ENCODE results near the gene GBF1.
"Not testable (repeated sequence)": the region's sequence is repeated elsewhere in the genome, so short reads cannot be mapped to it uniquely, and the experiment has no call there.

GBF1 gene

DNA sequence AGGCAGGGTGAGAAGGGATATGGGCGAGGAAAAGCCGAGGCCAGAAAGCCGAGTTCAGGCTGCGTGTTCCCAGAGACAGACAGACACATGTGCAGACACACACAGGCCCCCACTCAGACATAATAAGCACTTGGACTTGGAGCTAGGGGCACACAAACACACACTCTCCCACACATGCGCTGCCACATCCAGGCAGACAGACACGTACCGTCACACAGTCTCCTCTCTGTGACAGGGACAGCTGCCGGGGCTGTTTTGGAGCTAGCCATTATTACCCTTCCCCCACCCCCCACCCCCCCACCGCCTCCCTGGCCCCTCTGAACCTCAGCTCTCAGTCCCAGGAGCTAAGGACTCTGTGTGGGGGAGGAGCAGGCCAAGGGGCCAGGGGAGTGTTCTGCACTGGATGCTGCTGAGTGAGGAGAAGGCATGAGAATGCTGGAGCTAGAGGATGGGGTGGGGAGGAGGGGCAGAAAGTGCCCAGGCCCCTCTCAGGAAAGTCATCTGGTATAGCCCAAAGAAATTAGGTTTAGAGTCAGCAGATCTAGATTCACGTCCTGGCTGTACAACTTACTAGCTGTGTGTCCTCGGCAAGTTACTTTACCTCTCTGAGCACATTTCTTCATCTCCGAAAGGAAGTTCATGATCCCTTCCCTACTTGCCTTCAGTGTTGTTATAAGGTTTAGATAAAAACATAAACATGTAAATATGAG is 10.3 kb upstream of the GBF1 start:
- DNase-seq = no peak

DNA sequence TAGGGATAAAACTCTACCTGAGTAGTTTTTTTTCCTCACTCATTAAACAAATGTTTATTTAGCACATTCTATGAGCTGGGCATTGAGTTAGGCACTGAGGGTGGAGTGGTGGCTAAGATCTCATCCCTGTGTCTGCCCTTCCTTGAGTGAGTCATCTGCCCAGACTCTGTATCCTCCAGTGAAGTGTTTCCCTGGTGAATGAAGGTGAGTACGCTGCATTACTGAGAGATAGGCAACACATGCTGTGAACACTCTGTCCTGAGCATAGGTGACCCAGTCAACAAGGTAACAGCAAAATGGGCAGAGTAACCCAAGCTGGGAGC is 9.8 kb upstream of the GBF1 start:
- DNase-seq = no peak

DNA sequence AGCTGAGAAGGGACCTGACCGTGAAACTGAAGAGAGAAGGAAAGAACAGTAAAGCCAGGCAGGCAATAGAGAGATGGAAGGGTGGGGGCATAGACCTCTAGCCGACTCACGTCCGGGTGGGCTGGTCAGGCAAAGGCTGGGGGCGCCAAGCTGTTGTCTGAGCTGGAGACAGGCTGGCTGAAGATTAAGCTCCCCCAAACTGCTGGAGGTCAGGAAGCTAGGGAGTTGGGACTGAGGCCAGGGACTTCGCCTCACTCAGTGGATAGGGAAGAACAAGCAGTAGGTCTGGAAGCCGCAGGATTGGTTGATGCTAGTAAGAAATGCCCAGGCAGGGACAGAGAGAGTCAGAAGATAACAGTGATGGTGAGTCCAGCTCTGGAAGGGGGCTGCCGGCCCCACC is 9.3 kb upstream of the GBF1 start:
- no peak for DNase-seq

- DNase-seq = no peak
Measured at GRCh38 chr10:102237711-102238252, 7.5 kb upstream of the GBF1 start.

DNA sequence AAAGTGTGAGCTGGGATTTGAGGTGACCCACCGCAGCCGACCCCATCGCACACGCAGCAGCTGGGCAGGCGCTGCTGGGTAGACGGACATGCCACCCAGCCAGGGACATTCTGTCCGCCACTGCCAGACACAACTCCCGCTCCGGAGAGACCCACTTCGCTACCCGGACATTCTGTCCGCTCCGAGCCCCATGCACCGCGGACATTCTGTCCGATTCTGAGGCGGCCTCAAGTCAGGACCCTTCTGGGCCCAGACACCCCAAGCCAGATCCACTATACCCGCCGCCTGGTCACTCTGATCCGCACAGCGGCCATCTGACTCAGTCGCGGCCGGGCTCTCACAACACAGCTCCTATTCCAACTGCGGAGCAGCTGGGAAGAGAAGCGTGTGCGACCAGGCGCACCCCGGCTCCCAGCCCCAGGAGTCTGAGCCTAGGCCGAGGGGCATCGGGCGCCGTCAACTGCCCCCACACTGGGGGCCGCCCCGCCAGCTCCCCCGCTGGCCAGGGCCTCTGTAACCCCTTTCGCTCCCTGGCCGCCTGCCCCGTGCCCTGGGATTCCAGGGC is 4.8 kb upstream of the GBF1 start:
- no peak for DNase-seq

DNA sequence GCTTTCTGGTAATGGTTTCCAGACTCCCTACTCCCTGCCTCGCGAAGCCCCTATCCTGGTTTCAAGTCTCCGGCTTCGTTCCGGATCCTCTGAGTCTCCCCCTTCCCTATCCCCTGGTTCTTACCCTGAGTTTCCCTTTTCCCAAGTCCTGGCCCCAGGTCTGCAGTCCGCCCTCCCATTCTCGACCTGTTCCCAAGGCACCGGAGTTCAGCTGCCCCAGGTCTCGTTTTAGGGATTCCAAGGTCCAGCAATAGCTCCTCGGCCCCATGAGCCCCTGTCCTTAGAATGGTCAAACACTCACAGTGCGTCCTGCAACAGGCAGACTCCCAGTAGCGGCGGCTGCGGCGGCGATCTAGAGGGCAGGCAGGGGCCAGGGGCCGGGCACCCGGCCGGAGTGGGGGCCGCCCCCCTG is 4.3 kb upstream of the GBF1 start:
- DNase-seq = no peak

DNA sequence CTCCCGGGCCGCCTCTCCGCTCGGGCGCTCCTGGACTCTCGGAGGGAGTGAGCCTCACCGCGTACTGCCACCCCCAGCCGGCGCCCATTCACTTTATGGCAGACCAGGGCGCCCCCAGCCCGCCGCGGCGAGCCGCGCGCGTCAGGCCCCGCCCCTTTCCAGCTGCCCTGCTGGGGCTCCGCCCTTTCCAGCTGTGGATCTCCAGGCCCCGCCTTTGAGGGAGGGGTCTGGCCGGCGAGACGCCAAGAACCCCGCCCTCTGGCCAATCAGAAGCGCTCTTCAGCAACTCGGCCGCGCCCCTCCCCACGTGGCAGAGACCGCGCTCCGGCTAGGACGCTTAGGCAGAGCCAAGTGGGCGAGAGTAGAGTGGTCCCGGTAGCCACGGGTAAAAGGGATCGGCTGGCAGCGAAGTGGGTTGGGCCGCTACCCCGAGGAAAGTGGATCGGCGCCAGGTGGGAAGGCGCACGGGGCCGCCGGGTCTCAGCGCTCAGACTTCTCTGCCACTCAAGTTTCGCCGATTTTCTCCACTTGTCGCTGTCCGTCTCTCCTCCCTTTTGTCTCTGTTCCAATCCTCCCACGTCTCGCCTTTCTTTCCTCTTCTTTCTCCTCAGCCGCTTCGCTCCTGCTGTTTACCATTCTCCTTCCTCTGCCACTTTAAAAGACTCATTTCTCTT is 3.8 kb upstream of the GBF1 start, which contains the start of gene PITX3:
TSS of gene PITX3 (minus strand) at position 69 of the 674 bp plus-strand sequence. CDS start 9,432 bp downstream, outside the sequence.
- DNase-seq = peak; percentile 93

DNA sequence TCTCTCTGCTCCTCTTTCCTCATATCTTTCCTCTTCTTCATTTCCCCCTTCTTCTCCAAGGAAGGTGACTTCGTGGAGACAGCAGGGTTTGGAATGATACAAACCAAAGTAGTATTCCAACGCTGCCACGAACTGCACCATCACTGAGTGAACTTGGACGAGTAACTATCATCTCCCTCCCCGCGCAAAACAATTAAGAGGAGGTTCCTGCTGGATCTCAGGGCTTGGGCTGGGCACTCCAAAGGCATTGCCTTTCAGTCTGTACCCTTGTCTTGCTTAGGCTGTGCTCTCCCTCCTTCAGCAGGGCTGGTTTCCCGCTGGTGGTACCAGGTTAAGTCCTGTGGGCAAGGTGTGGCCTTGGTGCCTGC is 3.2 kb upstream of the GBF1 start:
- no peak for DNase-seq

GRCh38 chr10:102243309-102243708 is 2.0 kb upstream of the GBF1 start:
- no peak for DNase-seq

- no peak for DNase-seq
Measured at GRCh38 chr10:102245932-102246251, 560 bp downstream of the GBF1 start.

GRCh38 chr10:102246261-102246660 is 929 bp downstream of the GBF1 start:
- no peak for DNase-seq

- DNase-seq = no peak
Measured at GRCh38 chr10:102247734-102248133, 2.4 kb downstream of the GBF1 start.

DNA sequence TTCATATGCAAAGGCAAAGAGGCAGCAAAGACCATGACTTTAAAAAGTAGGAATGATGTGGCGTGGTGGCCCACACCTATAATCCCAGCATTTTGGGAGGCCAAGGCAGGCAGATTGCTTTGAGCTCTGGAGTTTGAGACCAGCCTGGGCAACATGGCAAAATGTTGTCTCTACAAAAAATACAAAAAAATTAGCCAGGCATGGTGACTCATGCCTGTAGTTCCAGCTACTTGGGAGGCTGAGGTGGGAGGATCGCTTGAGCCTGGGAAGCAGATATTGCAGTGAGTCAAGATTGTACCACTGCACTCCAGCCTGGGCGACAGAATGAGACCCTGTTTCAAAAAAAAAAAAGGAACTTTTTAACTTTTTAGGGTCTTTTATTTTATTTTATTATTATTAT is 7.2 kb downstream of the GBF1 start:
- DNase-seq = not testable (repeated sequence)

DNA sequence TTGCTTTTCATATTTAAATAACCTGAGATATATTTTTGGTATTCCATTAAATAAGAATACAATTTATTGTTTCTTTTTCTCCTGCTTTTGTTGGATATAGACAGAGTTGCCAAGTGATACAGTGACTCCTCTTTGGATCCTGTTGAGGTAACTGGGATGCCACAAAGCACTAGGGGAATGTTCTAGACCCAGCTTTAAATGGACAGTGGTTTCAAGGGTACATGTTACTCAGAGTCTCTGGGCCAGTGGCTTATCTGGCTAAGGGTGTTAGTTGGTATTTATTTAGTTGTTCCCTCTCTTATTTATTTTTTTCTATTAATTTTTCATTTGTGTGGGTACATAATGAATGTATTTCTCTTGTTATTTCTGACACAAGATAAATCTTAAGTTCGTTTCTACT is 9.1 kb downstream of the GBF1 start:
- no peak for DNase-seq

DNA sequence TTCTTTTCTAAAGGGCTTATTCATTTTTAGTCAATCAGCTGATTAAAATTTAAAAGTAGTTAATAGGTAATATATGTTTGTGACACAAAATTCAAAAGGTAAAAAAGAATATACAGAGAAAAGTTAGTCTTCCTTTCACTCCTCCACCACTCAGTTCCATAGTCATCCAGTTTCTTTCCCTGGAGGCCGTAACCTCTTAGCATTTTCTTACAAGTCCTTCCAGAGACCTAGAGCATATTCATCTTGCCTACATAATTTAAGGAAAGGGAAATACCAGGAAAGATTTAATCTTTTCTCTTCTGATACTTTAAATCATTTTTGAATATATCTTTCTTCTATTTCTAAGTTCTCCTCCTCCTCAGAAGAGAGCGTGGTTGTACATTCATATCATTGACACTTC is 10.1 kb downstream of the GBF1 start:
- no peak for DNase-seq

DNA sequence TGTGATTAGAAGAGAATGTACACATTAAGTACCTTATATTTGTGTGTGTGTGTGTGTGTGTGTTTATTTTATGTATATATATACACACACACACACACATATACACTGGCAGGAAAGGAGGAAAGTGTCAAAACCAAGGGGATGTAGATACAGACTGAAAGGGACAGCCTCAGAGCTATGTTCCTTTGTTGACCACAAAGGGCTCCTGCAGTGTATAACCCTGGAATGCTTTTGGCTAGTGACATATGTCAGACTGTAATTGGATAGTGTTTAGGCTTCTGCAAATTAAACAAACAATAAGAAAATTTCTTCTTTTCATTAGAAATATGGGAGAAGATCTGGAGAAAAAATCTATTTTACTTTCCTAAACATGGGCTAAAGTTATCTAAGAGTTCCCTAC is 15.9 kb downstream of the GBF1 start:
- no peak for DNase-seq

DNA sequence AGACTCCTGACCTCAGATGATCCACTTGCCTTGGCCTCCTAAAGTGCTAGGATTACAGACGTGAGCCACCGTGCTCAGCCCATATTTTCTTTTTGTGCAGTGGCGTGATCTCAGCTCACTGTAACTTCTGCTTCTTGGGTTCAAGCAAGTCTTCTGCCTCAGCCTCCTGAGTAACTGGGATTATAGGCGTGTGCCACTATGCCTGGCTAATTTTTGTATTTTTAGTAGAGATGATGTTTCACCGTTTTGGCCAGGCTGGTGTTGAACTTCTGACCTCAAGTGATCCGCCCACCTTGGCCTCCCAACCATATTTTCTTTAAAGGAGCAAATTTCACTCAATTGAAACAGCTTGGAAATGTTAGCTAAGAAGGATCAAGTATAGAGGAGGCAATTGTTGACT is 16.5 kb downstream of the GBF1 start:
- DNase-seq = no peak

- no peak for DNase-seq
Measured at GRCh38 chr10:102262744-102263370, 17.5 kb downstream of the GBF1 start.

- DNase-seq = no peak
Measured at GRCh38 chr10:102264371-102264770, 19.0 kb downstream of the GBF1 start.

- no peak for DNase-seq
Measured at GRCh38 chr10:102266670-102267069, 21.3 kb downstream of the GBF1 start.

GRCh38 chr10:102267748-102268147 is 22.4 kb downstream of the GBF1 start:
- DNase-seq = no peak

DNA sequence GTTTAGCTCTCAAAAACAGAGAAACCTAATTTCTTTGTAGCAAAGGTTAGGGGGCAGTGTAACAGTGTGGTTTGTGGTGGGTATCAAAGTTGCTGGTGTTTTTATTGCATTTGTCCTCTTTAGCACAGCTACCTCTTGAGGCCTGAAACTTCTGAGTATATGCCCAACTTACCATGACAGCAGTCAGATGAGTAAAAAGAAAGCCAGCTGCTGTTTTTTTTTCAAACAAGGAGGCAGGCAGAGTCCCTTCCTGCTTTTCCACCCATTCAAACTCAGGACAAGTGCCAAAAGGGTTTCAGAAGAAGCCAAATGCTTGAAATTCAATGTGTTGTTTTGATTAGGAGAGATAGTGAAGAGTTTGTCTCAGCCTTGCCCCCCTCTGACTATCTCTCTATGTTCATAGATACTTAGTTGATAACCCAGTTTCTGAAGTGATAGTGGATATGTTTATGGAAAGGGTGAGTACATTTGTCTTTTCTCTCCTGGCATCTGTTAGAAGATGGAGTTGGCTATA is 23.1 kb downstream of the GBF1 start:
- DNase-seq = no peak

DNA sequence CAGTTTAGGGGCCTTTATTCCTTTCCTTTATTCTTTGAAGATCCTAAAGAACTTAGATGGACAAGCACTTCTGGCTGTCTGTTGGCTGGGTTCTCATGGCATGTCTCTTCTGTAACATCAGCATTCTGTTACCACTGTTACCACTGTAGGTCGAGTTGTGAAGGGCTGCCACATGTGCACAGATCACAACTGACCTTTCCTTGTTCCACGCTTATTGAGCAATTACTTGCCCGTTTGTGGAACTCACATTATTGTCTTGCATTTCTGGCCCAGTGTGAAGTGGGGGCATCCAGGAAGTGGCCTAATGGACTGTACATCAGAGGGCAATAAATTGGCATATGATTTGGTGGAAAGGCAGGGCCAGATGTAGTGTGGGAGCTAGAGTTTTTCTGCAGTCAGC is 23.7 kb downstream of the GBF1 start:
- DNase-seq = no peak

DNA sequence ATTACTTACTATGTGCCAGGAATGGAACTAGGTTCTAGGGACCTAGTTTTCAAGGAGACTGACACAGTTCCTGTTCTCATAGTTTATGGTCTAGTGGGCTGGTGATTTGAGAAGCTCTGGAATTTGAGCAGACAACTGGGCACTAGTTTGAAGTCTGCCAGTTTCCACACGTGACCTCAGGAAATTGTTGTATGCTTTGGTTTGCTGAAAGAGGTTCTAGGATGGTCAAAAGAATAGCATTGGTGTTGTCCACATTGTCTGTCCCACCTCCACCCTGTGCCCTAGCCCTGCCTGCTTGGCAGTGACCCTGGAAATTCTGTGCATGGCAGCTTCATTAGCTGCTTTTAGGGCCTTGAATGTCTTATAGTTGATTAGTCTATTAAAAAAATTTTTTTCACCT is 28.7 kb downstream of the GBF1 start:
- no peak for DNase-seq

Data from stimulated activated CD4-positive, alpha-beta T cell treated with anti-CD3 and anti-CD28 coated beads, Interleukin-1b, Interleukin-23, amount 100 ng/mL, for 48 hours (primary cell).